Liver (tissue), 9 donors: ENCODE results near the gene CCDC40. TPM values are rescaled to one million over a fixed set of nuclear protein-coding genes. Genes with fewer than 3 reads are reported as not detected.

Experiments used
- DNase-seq: peaks from one replicate; pipeline ENCODE4 v3.0.0-alpha.2; 2017; ENCODE audit warnings: low spot score
- H3K27ac ChIP-seq, 2 donors: one replicate each; pipeline ENCODE4 v1.7.0; 2013; ENCODE audit warnings: inconsistent platforms in 2 of 2, low read length in 2 of 2, control low read depth in 1 of 2, low read depth in 1 of 2, mild to moderate bottlenecking in 1 of 2
- H3K27me3 ChIP-seq, 4 donors: one replicate each; pipeline versions ENCODE4 v1.6.1 to v1.7.0; 2013; ENCODE audit warnings: low read length in 3 of 4, inconsistent platforms in 1 of 4, mild to moderate bottlenecking in 1 of 4, moderate library complexity in 1 of 4; ENCODE audit not compliant: control insufficient read depth in 4 of 4, insufficient read depth in 4 of 4
- H3K36me3 ChIP-seq, 4 donors: one replicate each; pipeline versions ENCODE4 v1.6.1 to v1.7.0; 2013; ENCODE audit warnings: low read length in 3 of 4, mild to moderate bottlenecking in 3 of 4, low read depth in 1 of 4, moderate library complexity in 1 of 4; ENCODE audit not compliant: control insufficient read depth in 4 of 4, insufficient read depth in 3 of 4
- H3K4me1 ChIP-seq, 4 donors: one replicate each; pipeline versions ENCODE4 v1.6.1 to v1.7.0; 2013; ENCODE audit warnings: low read length in 3 of 4, mild to moderate bottlenecking in 3 of 4, moderate library complexity in 1 of 4; ENCODE audit not compliant: control insufficient read depth in 4 of 4, insufficient read depth in 4 of 4
- H3K4me3 ChIP-seq, 3 donors: one replicate each; pipeline versions ENCODE4 v1.6.1 to v1.7.0; 2013; ENCODE audit warnings: low read length in 3 of 3, control low read depth in 1 of 3, low read depth in 1 of 3, mild to moderate bottlenecking in 1 of 3
- H3K9ac ChIP-seq, 2 donors: one replicate each; pipeline ENCODE4 v1.7.0; 2013; ENCODE audit warnings: low read length in 2 of 2, mild to moderate bottlenecking in 2 of 2, moderate library complexity in 2 of 2, control low read depth in 1 of 2, low read depth in 1 of 2
- H3K9me3 ChIP-seq, 4 donors: one replicate each; pipeline versions ENCODE4 v1.6.1 to v1.7.0; 2013; ENCODE audit warnings: low read length in 3 of 4; ENCODE audit not compliant: control insufficient read depth in 4 of 4
- ATF3 ChIP-seq: IDR thresholded peaks from 2 replicates; pipeline ENCODE4 v1.6.1; 2016; ENCODE audit warnings: antibody characterized with exemption
- CTCF ChIP-seq: fragments of 150-350 bp; IDR thresholded peaks from 2 replicates; pipeline ENCODE4 v1.5.1; 2017; ENCODE audit warnings: improper control_type of control experiment, low read depth, low read length; ENCODE audit not compliant: missing input control
- EGR1 ChIP-seq, 2 donors: IDR thresholded peaks; 2 replicates each; pipeline ENCODE4 v1.6.1; 2016 to 2018; ENCODE audit warnings: antibody characterized with exemption in 2 of 2, low read depth in 2 of 2
- FOXA1 ChIP-seq: IDR thresholded peaks from 2 replicates; pipeline ENCODE4 v1.6.1; 2016; ENCODE audit warnings: antibody characterized with exemption
- FOXA2 ChIP-seq: IDR thresholded peaks from 2 replicates; pipeline ENCODE4 v1.6.1; 2016; ENCODE audit warnings: antibody characterized with exemption
- GABPA ChIP-seq, 2 donors: IDR thresholded peaks in 1 of 2; conservative IDR thresholded peaks in 1 of 2; 2 replicates each; pipeline ENCODE4 v1.6.1; 2016; ENCODE audit warnings: antibody characterized with exemption in 2 of 2, mild to moderate bottlenecking in 1 of 2, moderate library complexity in 1 of 2
- HNF4A ChIP-seq, 2 donors: conservative IDR thresholded peaks; 2 replicates each; pipeline ENCODE4 v1.6.1; 2016; ENCODE audit warnings: antibody characterized with exemption in 2 of 2, mild to moderate bottlenecking in 2 of 2
- HNF4G ChIP-seq: IDR thresholded peaks from 2 replicates; pipeline ENCODE4 v1.6.1; 2016; ENCODE audit warnings: antibody characterized with exemption
- JUND ChIP-seq, 2 donors: IDR thresholded peaks; 2 replicates each; pipeline ENCODE4 v1.6.1; 2016; ENCODE audit warnings: antibody characterized with exemption in 2 of 2
- MAX ChIP-seq: IDR thresholded peaks from 2 replicates; pipeline ENCODE4 v1.6.1; 2016; ENCODE audit warnings: antibody characterized with exemption
- NR2F2 ChIP-seq: IDR thresholded peaks from 2 replicates; pipeline ENCODE4 v1.6.1; 2016; ENCODE audit warnings: antibody characterized with exemption
- RAD21 ChIP-seq, 2 donors: IDR thresholded peaks; 2 replicates each; pipeline ENCODE4 v1.6.1; 2016; ENCODE audit warnings: antibody characterized with exemption in 2 of 2, mild to moderate bottlenecking in 2 of 2
- REST ChIP-seq: IDR thresholded peaks from 2 replicates; pipeline ENCODE4 v1.6.1; 2016; ENCODE audit warnings: antibody characterized with exemption, mild to moderate bottlenecking
- RXRA ChIP-seq, 2 donors: IDR thresholded peaks; 2 replicates each; pipeline ENCODE4 v1.6.1; 2017 to 2018; ENCODE audit warnings: antibody characterized with exemption in 2 of 2, mild to moderate bottlenecking in 1 of 2
- SP1 ChIP-seq: IDR thresholded peaks from 2 replicates; pipeline ENCODE4 v1.6.1; 2018; ENCODE audit warnings: antibody characterized with exemption, mild to moderate bottlenecking
- TAF1 ChIP-seq: conservative IDR thresholded peaks from 2 replicates; pipeline ENCODE4 v1.6.1; 2016; ENCODE audit warnings: antibody characterized with exemption, mild to moderate bottlenecking
- YY1 ChIP-seq: IDR thresholded peaks from 2 replicates; pipeline ENCODE4 v1.6.1; 2016; ENCODE audit warnings: antibody characterized with exemption, mild to moderate bottlenecking
- ZBTB33 ChIP-seq: IDR thresholded peaks from 2 replicates; pipeline ENCODE4 v1.6.1; 2016; ENCODE audit warnings: antibody characterized with exemption
- WGBS: extraction: QIAGEN DNeasy Blood & Tissue Kit; methylation state at CpG from one replicate; pipeline ENCODE4 v1.1.7; 2013; 5-methylcytosine and 5-hydroxymethylcytosine counted together
- polyA plus RNA-seq, 2 donors: library from polyadenylated mRNA; stranded (reverse) in 1 of 2; unstranded in 1 of 2; fragments of 200-250 nt in 1 of 2; fragments of >200 nt in 1 of 2; fragmentation: Nextera tagmentation in 1 of 2; extraction: Ambion mirVana in 1 of 2; gene quantifications; one replicate each; pipeline versions ENCODE4 v1.2.1 to v1.2.3, GENCODE V29; 2013 to 2015
- total RNA-seq, 2 donors: library from RNA; depleted of rRNA; stranded (reverse); fragments of >200 nt; gene quantifications; one replicate each; pipeline ENCODE4 v1.2.3, GENCODE V29; 2014
- donor health status: healthy.
- donor health status: healthy.
- donor health status: healthy.
- donor health status: healthy.
- donor health status: healthy.

CCDC40 gene
- total and polyA plus RNA-seq, 4 donors: 0.60 to 3.0 (median 1.4) TPM

GRCh38 chr17:80009391-80010282, 26.8 kb upstream of the CCDC40 start:
- no peak for TF ChIP-seq RXRA (IDR thresholded peaks at IDR 0.05)
- TF ChIP-seq HNF4G: no peak
- no peak for TF ChIP-seq ATF3
- no peak for TF ChIP-seq TAF1
- no peak for TF ChIP-seq CTCF
- TF ChIP-seq JUND (IDR thresholded peaks at IDR 0.05): no peak
- no peak for TF ChIP-seq FOXA1
- no peak for TF ChIP-seq EGR1 (IDR thresholded peaks at IDR 0.05; ENCODE audit: low read depth in 2 of 2)
- DNase-seq: no peak
- Histone ChIP-seq H3K9me3 (no peaks in the 10 kb centered on the region), H3K36me3 (peaks cover 0 to 9% (median 2%) of the 10 kb centered on the region in 4 donors), H3K27me3 (no peaks in the 10 kb centered on the region), H3K4me3 (no peak overlapping the region), H3K4me1 (peaks cover 3 to 24% (median 14%) of the 10 kb centered on the region in 4 donors), H3K9ac (no peak overlapping the region), H3K27ac (no peak overlapping the region)
- WGBS: 96% methylated on average over 34 of the region's 34 CpGs

GRCh38 chr17:80010283-80010858, 26.1 kb upstream of the CCDC40 start:
- no peak for TF ChIP-seq EGR1 (IDR thresholded peaks at IDR 0.05; ENCODE audit: low read depth in 2 of 2)
- no peak for TF ChIP-seq ZBTB33
- no peak for TF ChIP-seq RXRA (IDR thresholded peaks at IDR 0.05)
- TF ChIP-seq REST: no peak
- no peak for TF ChIP-seq FOXA1
- no peak for TF ChIP-seq FOXA2
- TF ChIP-seq TAF1: no peak
- TF ChIP-seq HNF4G: no peak
- no peak for TF ChIP-seq HNF4A (conservative IDR thresholded peaks at IDR 0.05)
- no peak for TF ChIP-seq NR2F2
- TF ChIP-seq GABPA (IDR thresholded peaks at IDR 0.05 in 1 of 2, conservative IDR thresholded peaks at IDR 0.05 in 1 of 2): no peak
- no peak for TF ChIP-seq YY1
- no peak for TF ChIP-seq SP1
- no peak for TF ChIP-seq JUND (IDR thresholded peaks at IDR 0.05)
- no peak for TF ChIP-seq ATF3
- TF ChIP-seq MAX: no peak
- no peak for TF ChIP-seq CTCF
- no peak for TF ChIP-seq RAD21 (IDR thresholded peaks at IDR 0.05)
- 96% methylated on average over 33 of the region's 33 CpGs for WGBS
- Histone ChIP-seq H3K27me3 (no peaks in the 10 kb centered on the region), H3K36me3 (peaks cover 0 to 9% (median 2%) of the 10 kb centered on the region in 4 donors), H3K4me1 (peaks cover 3 to 24% (median 13%) of the 10 kb centered on the region in 4 donors), H3K9me3 (no peaks in the 10 kb centered on the region), H3K27ac (no peak overlapping the region), H3K4me3 (no peak overlapping the region), H3K9ac (no peak overlapping the region)
- no peak for DNase-seq
